Stimulated activated memory B cell treated with anti-CD40 and anti-IgM and Interleukin-4, amounts not matched to agents 10 μg/mL and 1 μg/mL and 100 μg/mL, for 72 hours (primary cell): ENCODE results near the gene GALNT15.

ENCODE experiments used
- ATAC-seq: fragments of 150-1000 bp; cut with Tn5 transposase; 2 replicates; pipeline ENCODE4 v1.10.0; 2021
- H3K27ac Mint-ChIP-seq: one replicate; pipeline ENCODE4 v1.8.0; 2022; ENCODE audit warnings: mild to moderate bottlenecking, mixed read lengths
- H3K27me3 Mint-ChIP-seq: one replicate; pipeline ENCODE4 v1.8.0; 2022; ENCODE audit warnings: mixed read lengths
- H3K36me3 Mint-ChIP-seq: one replicate; pipeline ENCODE4 v1.8.0; 2022; ENCODE audit warnings: mixed read lengths
- H3K4me1 Mint-ChIP-seq: one replicate; pipeline ENCODE4 v1.8.0; 2022; ENCODE audit warnings: mixed read lengths
- H3K4me3 Mint-ChIP-seq: one replicate; pipeline ENCODE4 v1.8.0; 2022; ENCODE audit warnings: mild to moderate bottlenecking, moderate library complexity, mixed read lengths
- H3K9me3 Mint-ChIP-seq: one replicate; pipeline ENCODE4 v1.8.0; 2022; ENCODE audit warnings: mixed read lengths

GALNT15 gene

GRCh38 chr3:16174389-16174788 is at the start of gene GALNT15:
Gene GALNT15 (plus strand): TSS chr3:16174680. CDS start chr3:16175152, 472 bp downstream.
- peaks cover 7% of the 10 kb centered on the region for H3K4me1 Mint-ChIP-seq
- H3K9me3 Mint-ChIP-seq: peaks cover 4% of the 10 kb centered on the region
- H3K27ac Mint-ChIP-seq: no peak within 1 kb of the TSS
- peaks cover 22% of the 10 kb centered on the region for H3K27me3 Mint-ChIP-seq
- H3K4me3 Mint-ChIP-seq: no peak within 1 kb of the TSS
- H3K36me3 Mint-ChIP-seq: no peaks in the 10 kb centered on the region
- no peak for ATAC-seq

- no peaks in the 10 kb centered on the region for H3K36me3 Mint-ChIP-seq
- ATAC-seq: no peak
- no peaks in the 10 kb centered on the region for H3K4me1 Mint-ChIP-seq
- no peaks in the 10 kb centered on the region for H3K9me3 Mint-ChIP-seq
- H3K27ac Mint-ChIP-seq: no peak overlapping the region
- no peak overlapping the region for H3K4me3 Mint-ChIP-seq
- no peaks in the 10 kb centered on the region for H3K27me3 Mint-ChIP-seq
Observed at GRCh38 chr3:16126634-16127033, 47.8 kb upstream of the GALNT15 start.

GRCh38 chr3:16127249-16127648 is 47.2 kb upstream of the GALNT15 start:
- no peak overlapping the region for H3K4me3 Mint-ChIP-seq
- H3K27ac Mint-ChIP-seq: no peak overlapping the region
- no peaks in the 10 kb centered on the region for H3K36me3 Mint-ChIP-seq
- ATAC-seq: no peak
- no peaks in the 10 kb centered on the region for H3K4me1 Mint-ChIP-seq
- H3K27me3 Mint-ChIP-seq: no peaks in the 10 kb centered on the region
- no peaks in the 10 kb centered on the region for H3K9me3 Mint-ChIP-seq

- no peaks in the 10 kb centered on the region for H3K4me1 Mint-ChIP-seq
- no peaks in the 10 kb centered on the region for H3K9me3 Mint-ChIP-seq
- H3K4me3 Mint-ChIP-seq: no peak overlapping the region
- H3K27me3 Mint-ChIP-seq: no peaks in the 10 kb centered on the region
- H3K36me3 Mint-ChIP-seq: no peaks in the 10 kb centered on the region
- no peak overlapping the region for H3K27ac Mint-ChIP-seq
- ATAC-seq: no peak
Observed at GRCh38 chr3:16130066-16130465, 44.4 kb upstream of the GALNT15 start.

GRCh38 chr3:16132190-16132589 is 42.3 kb upstream of the GALNT15 start:
- H3K9me3 Mint-ChIP-seq: peaks cover 5% of the 10 kb centered on the region
- H3K27me3 Mint-ChIP-seq: no peaks in the 10 kb centered on the region
- H3K27ac Mint-ChIP-seq: no peak overlapping the region
- ATAC-seq: no peak
- no peaks in the 10 kb centered on the region for H3K4me1 Mint-ChIP-seq
- no peak overlapping the region for H3K4me3 Mint-ChIP-seq
- H3K36me3 Mint-ChIP-seq: peaks cover 3% of the 10 kb centered on the region

GRCh38 chr3:16132928-16133327 is 41.6 kb upstream of the GALNT15 start:
- no peaks in the 10 kb centered on the region for H3K27me3 Mint-ChIP-seq
- H3K27ac Mint-ChIP-seq: no peak overlapping the region
- H3K4me1 Mint-ChIP-seq: no peaks in the 10 kb centered on the region
- H3K36me3 Mint-ChIP-seq: peaks cover 6% of the 10 kb centered on the region
- peaks cover 10% of the 10 kb centered on the region for H3K9me3 Mint-ChIP-seq
- H3K4me3 Mint-ChIP-seq: no peak overlapping the region
- no peak for ATAC-seq

- peaks cover 10% of the 10 kb centered on the region for H3K9me3 Mint-ChIP-seq
- H3K36me3 Mint-ChIP-seq: peaks cover 6% of the 10 kb centered on the region
- no peaks in the 10 kb centered on the region for H3K4me1 Mint-ChIP-seq
- no peak overlapping the region for H3K27ac Mint-ChIP-seq
- ATAC-seq: no peak
- H3K4me3 Mint-ChIP-seq: no peak overlapping the region
- no peaks in the 10 kb centered on the region for H3K27me3 Mint-ChIP-seq
Observed at GRCh38 chr3:16134173-16134928, 40.1 kb upstream of the GALNT15 start.

- no peak for ATAC-seq
- peaks cover 6% of the 10 kb centered on the region for H3K36me3 Mint-ChIP-seq
- no peak overlapping the region for H3K27ac Mint-ChIP-seq
- peaks cover 10% of the 10 kb centered on the region for H3K9me3 Mint-ChIP-seq
- no peaks in the 10 kb centered on the region for H3K4me1 Mint-ChIP-seq
- H3K27me3 Mint-ChIP-seq: no peaks in the 10 kb centered on the region
- H3K4me3 Mint-ChIP-seq: no peak overlapping the region
Observed at GRCh38 chr3:16136055-16136454, 38.4 kb upstream of the GALNT15 start.

- H3K9me3 Mint-ChIP-seq: peaks cover 10% of the 10 kb centered on the region
- no peak overlapping the region for H3K4me3 Mint-ChIP-seq
- H3K4me1 Mint-ChIP-seq: no peaks in the 10 kb centered on the region
- ATAC-seq: no peak
- no peaks in the 10 kb centered on the region for H3K27me3 Mint-ChIP-seq
- peaks cover 6% of the 10 kb centered on the region for H3K36me3 Mint-ChIP-seq
- no peak overlapping the region for H3K27ac Mint-ChIP-seq
Observed at GRCh38 chr3:16137044-16137443, 37.4 kb upstream of the GALNT15 start.

- peaks cover 6% of the 10 kb centered on the region for H3K36me3 Mint-ChIP-seq
Observed at GRCh38 chr3:16137977-16138376, 36.5 kb upstream of the GALNT15 start.

GRCh38 chr3:16140116-16140893 is 34.2 kb upstream of the GALNT15 start:
- H3K36me3 Mint-ChIP-seq: peaks cover 6% of the 10 kb centered on the region
- no peak for ATAC-seq
- H3K27me3 Mint-ChIP-seq: no peaks in the 10 kb centered on the region
- H3K27ac Mint-ChIP-seq: no peak overlapping the region
- peaks cover 16% of the 10 kb centered on the region for H3K9me3 Mint-ChIP-seq
- H3K4me1 Mint-ChIP-seq: no peaks in the 10 kb centered on the region
- no peak overlapping the region for H3K4me3 Mint-ChIP-seq

More at GRCh38 chr3:16137977-16138376, 36.5 kb upstream of the GALNT15 start:
- Mint-ChIP-seq H3K4me3 (no peak overlapping the region), H3K9me3 (peaks cover 10% of the 10 kb centered on the region), H3K27me3 (no peaks in the 10 kb centered on the region), H3K4me1 (no peaks in the 10 kb centered on the region), H3K27ac (no peak overlapping the region)
- ATAC-seq: no peak

- Mint-ChIP-seq H3K27me3 (no peaks in the 10 kb centered on the region), H3K27ac (no peak overlapping the region), H3K9me3 (peaks cover 16% of the 10 kb centered on the region), H3K4me1 (no peaks in the 10 kb centered on the region), H3K4me3 (no peak overlapping the region), H3K36me3 (peaks cover 6% of the 10 kb centered on the region)
- no peak for ATAC-seq
Observed at GRCh38 chr3:16140894-16141285, 33.6 kb upstream of the GALNT15 start.

- ATAC-seq: no peak
- H3K36me3 Mint-ChIP-seq: peaks cover under 1% of the 10 kb centered on the region
- no peaks in the 10 kb centered on the region for H3K4me1 Mint-ChIP-seq
- no peak overlapping the region for H3K27ac Mint-ChIP-seq
- H3K9me3 Mint-ChIP-seq: peaks cover 8% of the 10 kb centered on the region
- H3K4me3 Mint-ChIP-seq: no peak overlapping the region
- H3K27me3 Mint-ChIP-seq: no peaks in the 10 kb centered on the region
Observed at GRCh38 chr3:16142350-16143025, 32.0 kb upstream of the GALNT15 start.

GRCh38 chr3:16143861-16144447 is 30.5 kb upstream of the GALNT15 start:
- no peaks in the 10 kb centered on the region for H3K4me1 Mint-ChIP-seq
- no peak overlapping the region for H3K4me3 Mint-ChIP-seq
- peaks cover 6% of the 10 kb centered on the region for H3K9me3 Mint-ChIP-seq
- no peak overlapping the region for H3K27ac Mint-ChIP-seq
- H3K27me3 Mint-ChIP-seq: no peaks in the 10 kb centered on the region
- no peak for ATAC-seq
- no peaks in the 10 kb centered on the region for H3K36me3 Mint-ChIP-seq

GRCh38 chr3:16145176-16145575 is 29.3 kb upstream of the GALNT15 start:
- ATAC-seq: no peak
- H3K4me1 Mint-ChIP-seq: no peaks in the 10 kb centered on the region
- no peaks in the 10 kb centered on the region for H3K36me3 Mint-ChIP-seq
- H3K9me3 Mint-ChIP-seq: peaks cover 6% of the 10 kb centered on the region
- no peak overlapping the region for H3K27ac Mint-ChIP-seq
- H3K4me3 Mint-ChIP-seq: no peak overlapping the region
- H3K27me3 Mint-ChIP-seq: no peaks in the 10 kb centered on the region
